DMS114 treated with DMSO at 0.1 percent for 48 hours (cell line): ENCODE measurements around the gene TENM3.

Experiments used
- DNase-seq: peaks from one replicate; lab custom pipeline; 2025; ENCODE audit not compliant: unreplicated experiment; lab: John Stamatoyannopoulos, UW

The TENM3 gene

GRCh38 chr4:182286035-182286434 lies 42.8 kb downstream of the TENM3 start:
- DNase-seq = no peak

GRCh38 chr4:182286931-182287330 lies 43.7 kb downstream of the TENM3 start:
- no peak for DNase-seq

- no peak for DNase-seq
Measured at GRCh38 chr4:182288534-182288933, 45.3 kb downstream of the TENM3 start.

- no peak for DNase-seq
Measured at GRCh38 chr4:182289809-182290208, 46.6 kb downstream of the TENM3 start.

GRCh38 chr4:182291175-182291574 lies 48.0 kb downstream of the TENM3 start:
- no peak for DNase-seq

- no peak for DNase-seq
Measured at GRCh38 chr4:182291597-182292270, 48.5 kb downstream of the TENM3 start.

- DNase-seq = no peak
Measured at GRCh38 chr4:182292612-182293011, 49.4 kb downstream of the TENM3 start.

GRCh38 chr4:182293691-182294255 lies 50.6 kb downstream of the TENM3 start:
- DNase-seq = no peak

GRCh38 chr4:182294451-182294850 lies 51.2 kb downstream of the TENM3 start:
- no peak for DNase-seq

GRCh38 chr4:182297659-182298058 lies 54.5 kb downstream of the TENM3 start:
- no peak for DNase-seq

GRCh38 chr4:182301736-182302135 lies 58.5 kb downstream of the TENM3 start:
- DNase-seq = no peak

- DNase-seq = no peak
Measured at GRCh38 chr4:182303847-182304246, 60.6 kb downstream of the TENM3 start.

- no peak for DNase-seq
Measured at GRCh38 chr4:182306792-182307507, 63.7 kb downstream of the TENM3 start.

- DNase-seq = no peak
Measured at GRCh38 chr4:182307746-182308145, 64.5 kb downstream of the TENM3 start.

- no peak for DNase-seq
Measured at GRCh38 chr4:182309877-182310276, 66.7 kb downstream of the TENM3 start.

- no peak for DNase-seq
Measured at GRCh38 chr4:182310316-182310715, 67.1 kb downstream of the TENM3 start.

GRCh38 chr4:182310962-182311361 lies 67.8 kb downstream of the TENM3 start:
- no peak for DNase-seq

- no peak for DNase-seq
Measured at GRCh38 chr4:182314537-182314936, 71.3 kb downstream of the TENM3 start.

GRCh38 chr4:182318256-182318655 lies 75.1 kb downstream of the TENM3 start:
- DNase-seq = no peak

- no peak for DNase-seq
Measured at GRCh38 chr4:182320092-182320491, 76.9 kb downstream of the TENM3 start.

- no peak for DNase-seq
Measured at GRCh38 chr4:182320580-182320979, 77.4 kb downstream of the TENM3 start.

GRCh38 chr4:182324282-182324681 lies 81.1 kb downstream of the TENM3 start:
- no peak for DNase-seq
